Measurements from ENCODE around the gene TRIO. TPM values are rescaled to one million over a fixed set of nuclear protein-coding genes. Genes with fewer than 3 reads are reported as not detected.
A peak's percentile ranks its signal among the peaks of the same experiment; 100 is the strongest.

The TRIO gene
- total RNA-seq, 1 donor from 2014 or later, result 76.8 TPM

GRCh38 chr5:14264605-14265316 lies 121.6 kb downstream of the TRIO start:
- peak; percentile 80 to 94 for DNase-seq (ENCODE audit: low read depth in 2 of 2)

DNA sequence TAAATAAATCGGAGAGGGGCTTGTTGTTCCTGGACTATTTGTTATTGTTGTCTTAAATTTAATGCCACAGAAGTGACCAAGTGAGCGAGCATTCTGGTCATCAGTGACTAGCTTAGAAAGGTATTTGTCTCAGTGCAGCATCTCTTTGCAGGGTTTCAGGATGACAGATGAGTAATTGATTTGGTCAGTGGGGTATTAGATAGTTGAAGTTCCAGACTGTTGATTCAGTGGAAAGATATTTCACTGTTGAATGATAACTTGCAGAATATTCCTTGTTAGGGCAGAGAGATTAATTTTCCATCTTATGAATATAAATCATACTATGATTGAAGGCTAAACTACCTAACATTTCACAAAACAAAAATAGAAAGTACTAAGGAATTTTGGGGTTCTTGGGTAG lies 122.4 kb downstream of the TRIO start:
- peak; percentile 11 to 77 for DNase-seq (ENCODE audit: low read depth in 2 of 2)

- DNase-seq (ENCODE audit: low read depth in 2 of 2), result no peak
These were observed 123.0 kb downstream of the TRIO start for GRCh38 chr5:14266171-14266570.

DNA sequence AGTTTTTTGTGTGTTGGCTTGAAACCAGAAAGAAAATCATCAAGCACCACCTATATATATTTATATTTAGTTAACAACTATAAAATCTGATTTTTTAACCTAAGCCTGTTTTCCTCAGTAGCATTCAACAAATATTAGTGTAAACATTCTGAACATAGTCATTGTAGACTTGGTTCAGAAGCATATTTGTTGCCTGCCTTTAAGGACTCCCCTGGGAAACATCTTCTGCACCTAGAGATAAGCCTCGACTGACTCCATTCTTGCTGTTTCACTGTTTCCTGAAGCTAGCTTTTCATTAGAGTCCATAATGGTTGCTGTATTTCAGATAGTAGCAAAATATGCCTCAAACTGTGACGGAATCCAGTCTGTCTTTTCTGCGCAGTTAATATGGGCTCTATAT lies 123.5 kb downstream of the TRIO start:
- peak in 1 of 2 donors; percentile 33 for DNase-seq (ENCODE audit: low read depth in 2 of 2)

GRCh38 chr5:14267166-14267838 lies 124.2 kb downstream of the TRIO start:
- DNase-seq (ENCODE audit: low read depth in 2 of 2), result peak in 1 of 2 donors; percentile 41

DNA sequence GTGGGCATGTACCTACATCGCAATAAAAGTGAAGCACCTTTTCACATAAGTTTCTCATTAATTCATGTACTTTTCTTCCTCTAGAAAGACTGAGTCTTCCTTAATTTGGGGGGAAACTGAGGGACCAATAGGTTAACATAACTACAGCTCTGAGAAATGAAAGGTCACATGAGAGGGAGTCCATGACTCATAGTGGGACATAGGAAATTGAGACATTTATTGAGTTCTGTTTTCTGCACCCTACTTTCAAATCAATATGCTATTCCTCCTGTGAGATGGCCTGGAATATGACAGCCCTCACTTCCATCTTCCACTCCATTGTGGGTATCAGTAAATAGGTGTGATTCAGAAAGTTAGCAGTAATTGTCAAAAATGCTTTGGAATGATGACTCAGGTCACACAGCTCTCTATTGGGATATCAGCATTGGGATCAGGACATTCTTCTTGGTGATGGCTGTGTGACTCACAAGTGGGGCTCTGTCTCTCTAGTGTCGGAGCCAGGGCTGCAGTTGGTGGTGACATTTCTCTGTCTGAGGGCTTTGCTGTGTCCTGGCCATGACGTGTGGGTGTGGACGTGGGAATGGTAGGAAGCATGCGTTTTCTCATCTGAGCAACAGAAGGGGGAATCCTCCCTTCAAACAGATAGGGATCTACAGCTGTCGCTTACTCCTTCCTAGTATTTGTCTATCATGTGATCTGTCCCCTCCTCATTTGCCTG lies 125.0 kb downstream of the TRIO start:
- peak; percentile 53 to 92 for DNase-seq (ENCODE audit: low read depth in 2 of 2)

DNA sequence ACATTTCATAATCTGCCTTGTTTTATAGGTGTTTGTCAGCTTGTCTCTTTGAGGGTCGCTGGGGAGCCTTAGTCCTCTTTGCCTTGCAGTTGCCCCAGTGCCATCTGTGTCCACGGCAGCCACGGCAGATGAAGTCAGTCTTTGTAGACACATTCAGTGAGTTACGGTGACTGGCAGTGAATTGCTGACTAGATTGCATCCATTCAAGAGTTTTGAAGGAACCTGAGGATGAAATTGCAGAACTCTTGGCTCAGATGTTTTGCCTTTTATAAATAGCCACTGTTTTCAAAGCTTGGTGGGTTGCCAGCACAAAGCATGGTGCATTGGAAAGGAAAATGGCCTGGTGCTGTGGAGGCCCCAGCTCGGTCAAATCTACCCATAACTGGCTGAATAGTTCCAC lies 125.6 kb downstream of the TRIO start:
- peak; percentile 10 to 49 for DNase-seq (ENCODE audit: low read depth in 2 of 2)

DNA sequence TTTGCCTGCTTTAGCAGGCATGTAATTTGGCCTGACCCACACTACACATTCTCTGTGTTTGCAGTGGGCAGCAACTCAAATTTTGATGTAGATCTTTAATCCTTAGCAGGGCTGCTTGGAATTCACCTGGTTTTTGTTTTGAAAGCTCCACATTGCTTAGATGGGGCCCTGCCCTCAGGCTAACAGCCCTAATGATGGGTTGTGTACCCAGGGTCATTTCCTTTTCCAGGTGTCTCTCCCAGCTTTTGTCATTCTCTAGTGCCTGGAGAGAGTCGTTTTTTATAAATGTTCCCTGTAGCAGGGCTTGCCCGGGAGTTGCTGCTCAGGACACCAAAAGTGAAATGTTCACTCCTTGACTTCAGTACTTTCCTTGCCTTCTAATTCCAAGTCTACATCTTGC lies 126.3 kb downstream of the TRIO start:
- DNase-seq (ENCODE audit: low read depth in 2 of 2), result no peak

DNA sequence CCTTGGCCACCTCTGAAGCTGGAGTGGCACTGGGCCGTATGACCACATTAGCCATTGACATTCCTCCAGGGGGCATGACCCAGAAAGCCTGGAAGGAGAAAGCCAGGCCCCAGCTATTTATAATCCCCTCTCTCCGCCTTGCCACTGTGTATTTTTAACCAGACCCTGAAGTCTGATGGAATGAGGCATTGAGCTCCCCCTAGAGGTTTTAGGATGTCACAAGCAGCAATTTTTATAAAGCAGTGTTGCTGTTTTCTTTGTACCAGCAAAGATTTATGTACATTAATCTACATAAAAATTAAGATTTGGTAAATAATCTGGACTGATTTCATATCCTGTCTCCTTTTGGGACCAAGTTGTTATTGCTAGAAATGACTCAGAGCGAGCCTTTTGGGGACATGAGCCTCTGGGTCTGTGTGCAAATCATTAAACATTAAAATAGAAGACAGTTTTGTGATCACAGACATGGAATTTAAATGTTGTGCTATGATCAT lies 127.1 kb downstream of the TRIO start:
- peak; percentile 57 to 83 for DNase-seq (ENCODE audit: low read depth in 2 of 2)

DNA sequence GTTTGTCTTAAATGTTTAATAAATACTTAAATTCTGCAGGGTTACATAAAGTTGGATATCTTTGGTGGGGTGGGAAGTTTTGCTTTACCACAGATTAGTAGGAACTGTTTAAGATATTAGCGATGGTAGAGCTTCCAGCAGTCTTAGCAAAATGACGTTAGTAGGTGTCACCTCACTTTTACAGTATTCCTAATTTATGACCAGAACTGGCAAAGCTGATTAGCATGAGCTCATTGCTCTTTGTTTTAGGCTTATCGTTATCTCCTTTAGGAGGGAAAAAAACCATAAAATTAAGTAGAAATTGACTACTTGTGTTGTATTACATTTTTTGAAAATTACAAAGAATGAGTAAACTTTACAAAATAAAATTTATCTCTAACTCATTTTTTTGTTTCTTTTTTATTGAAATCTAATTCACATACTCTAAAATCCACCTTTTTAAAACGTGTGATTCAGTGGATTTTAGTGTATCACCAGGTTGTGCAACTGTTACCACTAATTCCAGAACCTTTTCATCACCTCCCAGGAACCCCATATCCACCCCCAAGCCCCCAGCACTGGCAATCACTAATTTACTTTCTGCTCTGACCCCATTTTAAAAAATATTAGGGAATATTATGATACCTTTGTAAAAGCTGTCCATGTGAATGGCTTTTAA lies 129.5 kb downstream of the TRIO start:
- no peak for DNase-seq (ENCODE audit: low read depth in 2 of 2)

DNA sequence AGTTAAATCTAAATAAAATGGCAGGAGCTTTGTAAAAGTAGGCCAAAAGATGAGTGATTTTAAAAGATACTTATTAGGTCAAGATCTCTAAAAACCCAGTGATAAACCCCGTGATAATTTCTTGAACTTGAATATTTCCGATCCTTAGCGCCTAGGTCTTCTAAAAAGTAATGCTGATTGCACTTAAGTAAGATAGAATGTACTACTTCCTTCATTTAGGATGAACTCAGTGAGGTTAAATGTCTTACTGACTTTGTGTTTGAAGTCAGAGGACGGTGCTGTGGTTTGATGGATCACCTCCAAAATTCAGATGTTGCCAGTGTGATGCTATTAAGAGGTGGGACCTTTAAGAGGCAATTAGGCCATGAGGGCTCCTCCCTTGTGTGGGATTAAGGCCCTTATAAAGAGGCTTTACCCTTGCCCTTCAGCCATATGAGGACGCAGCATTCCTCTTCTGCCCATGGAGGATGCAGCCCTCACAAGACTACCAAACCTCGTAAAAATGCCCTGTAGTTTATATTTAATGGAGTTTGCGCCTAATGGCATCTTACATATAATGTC lies 130.1 kb downstream of the TRIO start:
- no peak for DNase-seq (ENCODE audit: low read depth in 2 of 2)

DNA sequence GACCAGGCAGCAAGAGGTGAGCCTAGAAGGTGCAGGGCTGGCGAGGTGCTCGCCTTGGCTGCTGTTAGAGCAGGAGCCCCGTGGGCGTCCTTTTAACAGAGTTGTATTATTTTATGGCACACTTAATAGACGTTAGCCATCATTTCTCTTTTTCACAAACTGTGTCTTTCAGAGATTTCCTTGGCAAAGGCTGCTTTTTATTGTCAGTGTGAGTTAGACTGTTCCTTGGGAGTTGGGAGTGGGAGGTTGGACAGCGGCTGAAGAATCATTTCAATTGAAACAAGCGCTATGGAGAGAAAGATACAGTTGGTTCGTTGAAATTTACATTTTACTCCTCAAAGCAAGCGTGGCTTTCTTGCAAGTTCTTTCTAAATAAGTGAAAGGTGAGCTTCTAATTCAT lies 133.2 kb downstream of the TRIO start:
- no peak for DNase-seq (ENCODE audit: low read depth in 2 of 2)

- peak in 1 of 2 donors; percentile 42 for DNase-seq (ENCODE audit: low read depth in 2 of 2)
These were observed 134.5 kb downstream of the TRIO start for GRCh38 chr5:14277385-14278320.

GRCh38 chr5:14280294-14280854 lies 137.2 kb downstream of the TRIO start:
- DNase-seq (ENCODE audit: low read depth in 2 of 2), result no peak

- no peak for DNase-seq (ENCODE audit: low read depth in 2 of 2)
These were observed 138.6 kb downstream of the TRIO start for GRCh38 chr5:14281746-14282181.

GRCh38 chr5:14283139-14283538 lies 140.0 kb downstream of the TRIO start:
- DNase-seq (ENCODE audit: low read depth in 2 of 2), result no peak

GRCh38 chr5:14284392-14285148 lies 141.4 kb downstream of the TRIO start:
- DNase-seq (ENCODE audit: low read depth in 2 of 2), result no peak

DNA sequence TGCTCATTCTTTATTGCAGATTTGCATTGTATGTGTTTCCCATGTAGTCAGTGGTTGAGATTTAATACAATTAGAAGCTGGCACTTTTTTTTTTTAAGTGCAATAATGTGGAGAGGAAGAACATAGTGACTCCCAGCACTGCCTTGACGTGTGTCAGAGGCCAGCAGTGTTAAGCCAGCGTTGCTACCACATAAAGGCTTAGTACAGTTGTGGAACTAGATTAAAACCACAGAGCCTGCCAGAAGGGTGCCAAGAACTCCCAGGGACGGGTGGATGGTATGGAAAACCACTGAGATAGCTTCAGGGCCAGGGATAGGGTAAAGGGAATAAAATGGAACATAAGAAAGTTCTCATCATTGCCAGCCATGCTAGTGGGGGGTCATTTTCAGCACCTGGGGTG lies 142.9 kb downstream of the TRIO start:
- no peak for DNase-seq (ENCODE audit: low read depth in 2 of 2)
